Endothelial cell of umbilical vein (primary cell): ENCODE data around the gene EVX1.
A peak's percentile ranks its signal among the peaks of the same experiment; 100 is the strongest.

Source experiments
- EZH2 ChIP-seq: IDR thresholded peaks from 2 replicates; pipeline ENCODE4 v1.6.1; 2012; ENCODE audit warnings: borderline replicate concordance, low read depth, mild to moderate bottlenecking, moderate library complexity, low read length, inconsistent platforms; ENCODE audit not compliant: severe bottlenecking
- POLR2A ChIP-seq: IDR thresholded peaks from 2 replicates; pipeline ENCODE4 v1.6.1; 2012; ENCODE audit warnings: low read depth, mild to moderate bottlenecking, control low read depth, low read length
- TF ChIP-seq, protein P1 (sequence below), 2 donors: IDR thresholded peaks; 1 replicate in 1 of 2; 2 replicates in 1 of 2; pipeline ENCODE4 v1.5.1; 2011; ENCODE audit warnings: low read length in 2 of 2, mild to moderate bottlenecking in 2 of 2, moderate library complexity in 2 of 2, control low read depth in 1 of 2, inconsistent platforms in 1 of 2, low read depth in 1 of 2; ENCODE audit not compliant: insufficient read depth in 1 of 2; ENCODE audit errors: extremely low read depth in 1 of 2

DNA sequence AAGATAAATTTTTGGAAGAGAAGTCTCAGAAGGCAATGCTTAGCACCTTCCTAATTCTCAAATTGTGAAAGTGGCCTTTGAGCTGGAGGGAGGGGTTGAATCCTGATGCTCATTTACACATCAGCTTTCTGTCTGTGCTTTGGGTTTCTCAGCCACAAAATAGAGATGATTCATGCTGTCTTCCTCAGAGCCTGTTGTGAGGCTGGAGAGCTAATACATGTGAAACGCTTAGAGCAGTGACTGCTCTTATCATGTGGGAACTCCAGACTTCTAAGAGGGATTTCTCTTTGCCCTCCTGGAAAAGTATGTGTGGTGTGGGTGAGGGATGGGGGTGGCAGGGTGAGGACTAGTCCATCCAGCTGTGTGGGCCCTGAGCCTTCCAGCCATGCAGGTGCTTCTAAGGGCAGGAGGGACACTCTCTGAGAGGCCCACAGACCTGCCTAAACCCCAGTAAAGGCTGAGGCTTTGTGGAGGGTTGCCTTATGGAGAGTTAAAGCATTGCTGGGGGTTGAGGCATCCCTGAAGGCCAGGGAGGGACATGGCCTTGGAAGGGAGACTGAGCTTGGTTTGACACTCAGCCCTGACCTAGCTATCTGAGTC lies 4.8 kb upstream of the EVX1 start:
- TF ChIP-seq POLR2A, result no peak
- peak; percentile 4 for TF ChIP-seq EZH2
- TF ChIP-seq, protein P1, sequence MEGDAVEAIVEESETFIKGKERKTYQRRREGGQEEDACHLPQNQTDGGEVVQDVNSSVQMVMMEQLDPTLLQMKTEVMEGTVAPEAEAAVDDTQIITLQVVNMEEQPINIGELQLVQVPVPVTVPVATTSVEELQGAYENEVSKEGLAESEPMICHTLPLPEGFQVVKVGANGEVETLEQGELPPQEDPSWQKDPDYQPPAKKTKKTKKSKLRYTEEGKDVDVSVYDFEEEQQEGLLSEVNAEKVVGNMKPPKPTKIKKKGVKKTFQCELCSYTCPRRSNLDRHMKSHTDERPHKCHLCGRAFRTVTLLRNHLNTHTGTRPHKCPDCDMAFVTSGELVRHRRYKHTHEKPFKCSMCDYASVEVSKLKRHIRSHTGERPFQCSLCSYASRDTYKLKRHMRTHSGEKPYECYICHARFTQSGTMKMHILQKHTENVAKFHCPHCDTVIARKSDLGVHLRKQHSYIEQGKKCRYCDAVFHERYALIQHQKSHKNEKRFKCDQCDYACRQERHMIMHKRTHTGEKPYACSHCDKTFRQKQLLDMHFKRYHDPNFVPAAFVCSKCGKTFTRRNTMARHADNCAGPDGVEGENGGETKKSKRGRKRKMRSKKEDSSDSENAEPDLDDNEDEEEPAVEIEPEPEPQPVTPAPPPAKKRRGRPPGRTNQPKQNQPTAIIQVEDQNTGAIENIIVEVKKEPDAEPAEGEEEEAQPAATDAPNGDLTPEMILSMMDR (IDR thresholded peaks at IDR 0.05; ENCODE audit: extremely low read depth in 1 of 2, insufficient read depth in 1 of 2, low read depth in 1 of 2, low read length in 2 of 2), result no peak
